Hepatocyte (in vitro differentiated cells): ENCODE measurements around the gene RDM1.

Experiments
- CTCF ChIP-seq: fragments of 200-600 bp; sonication (generic); IDR thresholded peaks from 2 replicates; pipeline ENCODE4 v1.5.1; 2016; ENCODE audit warnings: antibody characterized with exemption, mild to moderate bottlenecking; ENCODE audit not compliant: poor library complexity
- EZH2 ChIP-seq: fragments of 200-600 bp; sonication (generic); IDR thresholded peaks from 2 replicates; pipeline ENCODE4 v1.6.1; 2016; ENCODE audit warnings: antibody characterized with exemption, mild to moderate bottlenecking, borderline replicate concordance
- EZH2phosphoT487 ChIP-seq: fragments of 200-600 bp; sonication (generic); IDR thresholded peaks from one replicate; pipeline ENCODE4 v1.6.1; 2018; ENCODE audit warnings: antibody characterized with exemption, mild to moderate bottlenecking, low read depth, moderate library complexity; ENCODE audit not compliant: unreplicated experiment, severe bottlenecking

GRCh38 chr17:35944151-35944550 lies 13.6 kb upstream of the RDM1 start:
- TF ChIP-seq CTCF (no peak), EZH2 (no peak), EZH2phosphoT487 (no peak)
